HepG2 (cell line): ENCODE data around the gene CDSN. TPM values are rescaled to one million over a fixed set of nuclear protein-coding genes. Genes with fewer than 3 reads are reported as not detected.

Experiments used
- ARID3A ChIP-seq: IDR thresholded peaks from 2 replicates; pipeline ENCODE4 v1.6.1; 2012; ENCODE audit warnings: low read depth, low read length, improper control_type of control experiment
- GABPB1 ChIP-seq: IDR thresholded peaks from 2 replicates; pipeline ENCODE4 v1.6.1; 2016; ENCODE audit warnings: mild to moderate bottlenecking, missing genetic modification reagents, moderate library complexity, missing compliant biosample characterization
- GATAD2A ChIP-seq: IDR thresholded peaks from 2 replicates; pipeline ENCODE4 v1.6.1; 2016
- HMGXB4 ChIP-seq, 2 experiments: sonication (generic) in 1 of 2; formaldehyde crosslinking in 1 of 2; IDR thresholded peaks; 2 replicates each; pipeline versions ENCODE4 v1.4.0 to v1.6.1; 2018 to 2020; ENCODE audit warnings: missing genetic modification reagents in 2 of 2, borderline replicate concordance in 1 of 2, low read depth in 1 of 2, mild to moderate bottlenecking in 1 of 2, missing biosample characterization in 1 of 2
- HOXD1 ChIP-seq: sonication (generic); formaldehyde crosslinking; IDR thresholded peaks from 2 replicates; pipeline ENCODE4 v1.5.0; 2020; ENCODE audit warnings: missing genetic modification reagents
- MXD1 ChIP-seq: sonication (generic); formaldehyde crosslinking; IDR thresholded peaks from 2 replicates; pipeline ENCODE4 v1.4.0; 2020; ENCODE audit warnings: mild to moderate bottlenecking, missing genetic modification reagents
- REPIN1 ChIP-seq: sonication (generic); formaldehyde crosslinking; IDR thresholded peaks from 2 replicates; pipeline ENCODE4 v1.8.0; 2022; ENCODE audit warnings: missing genetic modification reagents, low read depth, mild to moderate bottlenecking, borderline replicate concordance
- SOX13 ChIP-seq, 3 experiments: fragments of 450-650 bp in 1 of 3; sonication (generic) in 1 of 3; formaldehyde crosslinking in 1 of 3; IDR thresholded peaks in 2 of 3; conservative IDR thresholded peaks in 1 of 3; 2 replicates each; pipeline versions ENCODE4 v1.5.0 to v1.6.1; 2016 to 2020; ENCODE audit warnings: antibody characterized with exemption in 1 of 3, mild to moderate bottlenecking in 1 of 3, missing compliant biosample characterization in 1 of 3, missing genetic modification reagents in 1 of 3, moderate library complexity in 1 of 3
- STAG1 ChIP-seq: sonication (generic); formaldehyde crosslinking; IDR thresholded peaks from 2 replicates; pipeline ENCODE4 v1.4.0; 2020; ENCODE audit warnings: missing genetic modification reagents
- XRCC5 ChIP-seq: fragments of 200-400 bp; formaldehyde crosslinking; optimal IDR thresholded peaks from 2 replicates; pipeline ENCODE3; 2017; ENCODE audit warnings: mild to moderate bottlenecking, low read length
- ZBTB33 ChIP-seq: sonication (generic); formaldehyde crosslinking; IDR thresholded peaks from 2 replicates; pipeline ENCODE4 v1.4.0; 2020; ENCODE audit warnings: missing genetic modification reagents
- ZFP91 ChIP-seq: sonication (generic); formaldehyde crosslinking; IDR thresholded peaks from 2 replicates; pipeline ENCODE4 v1.9.0; 2022; ENCODE audit warnings: missing genetic modification reagents, mild to moderate bottlenecking, borderline replicate concordance
- ZNF136 ChIP-seq: sonication (generic); formaldehyde crosslinking; IDR thresholded peaks from 2 replicates; pipeline ENCODE4 v1.8.1; 2022; ENCODE audit warnings: low read depth, mild to moderate bottlenecking, moderate library complexity, missing genetic modification reagents
- ZNF274 ChIP-seq: sonication (generic); formaldehyde crosslinking; IDR thresholded peaks from 2 replicates; pipeline ENCODE4 v1.5.1; 2020; ENCODE audit warnings: mild to moderate bottlenecking, missing genetic modification reagents
- ZNF280B ChIP-seq: sonication (generic); formaldehyde crosslinking; IDR thresholded peaks from 2 replicates; pipeline ENCODE4 v1.5.0; 2020; ENCODE audit warnings: missing genetic modification reagents, mild to moderate bottlenecking, borderline replicate concordance
- ZNF33B ChIP-seq: sonication (generic); formaldehyde crosslinking; IDR thresholded peaks from 2 replicates; pipeline ENCODE4 v1.5.1; 2020; ENCODE audit warnings: mild to moderate bottlenecking, missing genetic modification reagents
- ZNF350 ChIP-seq: sonication (generic); formaldehyde crosslinking; IDR thresholded peaks from 2 replicates; pipeline ENCODE4 v1.4.0; 2020; ENCODE audit warnings: mild to moderate bottlenecking, low read depth, missing genetic modification reagents, borderline replicate concordance
- polyA plus RNA-seq, 8 experiments: library from polyadenylated mRNA; depleted of rRNA in 3 of 8; stranded (reverse) in 7 of 8; unstranded in 1 of 8; fragments of >200 nt; fragmentation: Illumina TruSeq in 4 of 8; extraction: Trizol in 4 of 8; gene quantifications; 2 replicates each; pipeline versions ENCODE4 v1.2.1 to v1.2.3, GENCODE V29; 2011 to 2016; ENCODE audit warnings: low read depth in 4 of 8, missing spikeins in 1 of 8, mixed read lengths in 1 of 8; ENCODE audit not compliant: insufficient read depth in 1 of 8
- total RNA-seq, 5 experiments: library from RNA; depleted of rRNA; stranded (reverse); fragments of >200 nt; fragmentation: Illumina TruSeq; extraction: Trizol; gene quantifications; 2 replicates each; pipeline ENCODE4 v1.2.3, GENCODE V29; 2016; ENCODE audit warnings: low read depth in 1 of 5

CDSN gene
- total and polyA plus RNA-seq, 2 of the 13 experiments (the other 11 are each of a cell fraction or from before 2014, with no cell fraction given): not detected

GRCh38 chr6:31079656-31080261 lies 40.5 kb downstream of the CDSN start (continued):
- no peak for TF ChIP-seq SOX13 (IDR thresholded peaks at IDR 0.05)
- 0 out of 4 replicates have a peak, but pooled peaks of 1 of the 2 experiments have one; percentile 11 for TF ChIP-seq SOX13 (CRISPR knock-in tag; conservative IDR thresholded peaks at IDR 0.05 in 1 of 2, IDR thresholded peaks at IDR 0.05 in 1 of 2)
- 0 out of 2 replicates have a peak, but pooled peaks have one; percentile 31 for TF ChIP-seq ZNF274 (CRISPR knock-in tag)
- TF ChIP-seq ZFP91 (CRISPR knock-in tag): peak; percentile 17; the same call in 1 of the 2 replicates
- peak; percentile 28; the same call in 1 of the 2 replicates for TF ChIP-seq GABPB1 (CRISPR knock-in tag)
- TF ChIP-seq GATAD2A: 0 out of 2 replicates have a peak, but pooled peaks have one; percentile 17
- no peak for TF ChIP-seq ZBTB33 (CRISPR knock-in tag)
- peak; percentile 38 to 45; a peak in 1 of 4 replicates for TF ChIP-seq HMGXB4 (CRISPR knock-in tag; IDR thresholded peaks at IDR 0.05; ENCODE audit: borderline replicate concordance in 1 of 2, low read depth in 1 of 2)
- 0 out of 2 replicates have a peak, but pooled peaks have one; percentile 30 for TF ChIP-seq ZNF136
- TF ChIP-seq XRCC5: peak; percentile 50
- TF ChIP-seq ZNF33B (CRISPR knock-in tag): 0 out of 2 replicates have a peak, but pooled peaks have one; percentile 41
- TF ChIP-seq ZNF280B (CRISPR knock-in tag): 0 out of 2 replicates have a peak, but pooled peaks have one; percentile 26
- no peak for TF ChIP-seq HOXD1 (CRISPR knock-in tag)
- TF ChIP-seq STAG1 (CRISPR knock-in tag): peak; percentile 73
- 0 out of 2 replicates have a peak, but pooled peaks have one; percentile 24 for TF ChIP-seq ARID3A
- no peak for TF ChIP-seq MXD1 (CRISPR knock-in tag)
- TF ChIP-seq REPIN1 (CRISPR knock-in tag): 0 out of 2 replicates have a peak, but pooled peaks have one; percentile 24
- 0 out of 2 replicates have a peak, but pooled peaks have one; percentile 14 for TF ChIP-seq ZNF350 (CRISPR knock-in tag)
